ENCODE data around the gene CHMP1B. TPM values are rescaled to one million over a fixed set of nuclear protein-coding genes. Genes with fewer than 3 reads are reported as not detected.

CHMP1B gene
- total RNA-seq, 1 experiment from 2014 or later: 38.7 TPM

DNA sequence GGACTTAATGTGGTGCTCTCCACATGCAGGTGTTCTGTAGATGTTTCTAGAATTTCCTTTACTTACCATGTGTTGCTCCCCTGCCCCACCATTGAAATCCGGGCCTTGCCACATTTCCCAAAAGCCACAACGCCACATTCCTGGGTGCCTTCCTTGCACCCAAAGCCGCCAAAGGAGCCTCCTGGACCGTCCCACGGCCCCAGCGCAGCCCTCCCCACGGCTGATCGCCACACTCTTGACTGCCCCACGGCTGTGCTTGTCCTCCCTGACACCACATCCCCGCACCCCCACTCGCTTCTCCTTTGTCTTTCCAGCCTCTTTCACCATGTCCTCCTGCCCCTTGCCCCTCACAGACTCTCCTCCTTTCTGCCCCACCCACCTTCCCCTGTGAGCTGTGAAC lies 40.2 kb upstream of the CHMP1B start:
- H4K20me1 ChIP-seq (ENCODE audit: control insufficient read depth, insufficient read depth, insufficient read length): no peaks in the 10 kb centered on the region
- no peak overlapping the region for H2BK20ac ChIP-seq (ENCODE audit: low read depth, low read length, poor library complexity, severe bottlenecking)
- TF ChIP-seq, protein P1, sequence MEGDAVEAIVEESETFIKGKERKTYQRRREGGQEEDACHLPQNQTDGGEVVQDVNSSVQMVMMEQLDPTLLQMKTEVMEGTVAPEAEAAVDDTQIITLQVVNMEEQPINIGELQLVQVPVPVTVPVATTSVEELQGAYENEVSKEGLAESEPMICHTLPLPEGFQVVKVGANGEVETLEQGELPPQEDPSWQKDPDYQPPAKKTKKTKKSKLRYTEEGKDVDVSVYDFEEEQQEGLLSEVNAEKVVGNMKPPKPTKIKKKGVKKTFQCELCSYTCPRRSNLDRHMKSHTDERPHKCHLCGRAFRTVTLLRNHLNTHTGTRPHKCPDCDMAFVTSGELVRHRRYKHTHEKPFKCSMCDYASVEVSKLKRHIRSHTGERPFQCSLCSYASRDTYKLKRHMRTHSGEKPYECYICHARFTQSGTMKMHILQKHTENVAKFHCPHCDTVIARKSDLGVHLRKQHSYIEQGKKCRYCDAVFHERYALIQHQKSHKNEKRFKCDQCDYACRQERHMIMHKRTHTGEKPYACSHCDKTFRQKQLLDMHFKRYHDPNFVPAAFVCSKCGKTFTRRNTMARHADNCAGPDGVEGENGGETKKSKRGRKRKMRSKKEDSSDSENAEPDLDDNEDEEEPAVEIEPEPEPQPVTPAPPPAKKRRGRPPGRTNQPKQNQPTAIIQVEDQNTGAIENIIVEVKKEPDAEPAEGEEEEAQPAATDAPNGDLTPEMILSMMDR (conservative IDR thresholded peaks at IDR 0.05): no peak
- no peak overlapping the region for H2BK12ac ChIP-seq (ENCODE audit: insufficient read length, low read depth, low read length)
- Mint-ChIP-seq H3K4me1 (peaks cover 57 to 58% of the 10 kb centered on the region in 2 experiments), H3K4me3 (no peak overlapping the region; a peak in 1 of 5 replicates), H3K27me3 (ENCODE audit: low read depth) (no peaks in the 10 kb centered on the region), H3K27ac (peak overlapping the region; percentile 36 to 99 (median 95)), H3K36me3 (ENCODE audit: insufficient read depth in 1 of 3, low read depth in 3 of 3) (no peaks in the 10 kb centered on the region), H3K9me3 (no peaks in the 10 kb centered on the region)
- H3K23ac ChIP-seq (ENCODE audit: insufficient read length, low read depth, low read length): no peak overlapping the region
- no peak for DNase-seq
- H3K4me2 ChIP-seq (ENCODE audit: insufficient read depth, insufficient read length, low read length): no peak overlapping the region
- H3K4me1 ChIP-seq (ENCODE audit: insufficient read depth, low read length): peaks cover 5% of the 10 kb centered on the region; the same call in 1 of the 2 replicates
- H3K9ac ChIP-seq (ENCODE audit: extremely low read depth, insufficient read length, low read length): no peak overlapping the region
- no CpG with 5 or more reads among the region's 11 CpGs for WGBS (ENCODE audit: extremely low coverage, insufficient read length, low lambda C conversion rate)
- H2AK5ac ChIP-seq (ENCODE audit: insufficient read length, low read length): no peak overlapping the region
- no peaks in the 10 kb centered on the region for H3K79me2 ChIP-seq (ENCODE audit: insufficient read depth, low read length)
- no peak overlapping the region for H2BK5ac ChIP-seq (ENCODE audit: insufficient read length, low read length)
- H3K18ac ChIP-seq (ENCODE audit: insufficient read length, low read depth, low read length): peak overlapping the region; percentile 61
- no peak overlapping the region for H2AFZ ChIP-seq (ENCODE audit: low read length)
- H2BK15ac ChIP-seq (ENCODE audit: low read depth, low read length): no peak overlapping the region
- no peak overlapping the region for H3K56ac ChIP-seq (ENCODE audit: insufficient read length, low read depth, low read length)
- H3K79me1 ChIP-seq (ENCODE audit: insufficient read depth, low read depth, low read length, poor library complexity, severe bottlenecking): no peaks in the 10 kb centered on the region
- H4K8ac ChIP-seq (replicated peaks; ENCODE audit: insufficient read length, low read depth, low read length): no peak overlapping the region
- H3K27me3 ChIP-seq (ENCODE audit: insufficient read depth, low read length): no peaks in the 10 kb centered on the region
- H4K91ac ChIP-seq (ENCODE audit: insufficient read length, low read depth, low read length): no peak overlapping the region
- H3K14ac ChIP-seq (ENCODE audit: insufficient read depth, low read length): peak overlapping the region; percentile 10; the same call in 1 of the 2 replicates
- no peaks in the 10 kb centered on the region for H3K9me3 ChIP-seq (ENCODE audit: control insufficient read depth, low read depth, low read length)
- no peaks in the 10 kb centered on the region for H3K23me2 ChIP-seq (ENCODE audit: insufficient read length, low read depth, low read length, poor library complexity, severe bottlenecking)
- no peak overlapping the region for H3K27ac ChIP-seq (ENCODE audit: insufficient read length, low read depth, low read length)
- H2BK120ac ChIP-seq (ENCODE audit: low read depth, low read length, poor library complexity, severe bottlenecking): no peak overlapping the region
- no peak overlapping the region for H3K4ac ChIP-seq (ENCODE audit: low read depth, low read length)
- H3T11ph ChIP-seq (ENCODE audit: low read length): no peak overlapping the region
- H4K5ac ChIP-seq (ENCODE audit: insufficient read length, low read depth, low read length): no peak overlapping the region
